ENCODE measurements around the gene APCDD1.
"Not testable (repeated sequence)": the region's sequence is repeated elsewhere in the genome, so short reads cannot be mapped to it uniquely, and the experiment has no call there.

The APCDD1 gene

DNA sequence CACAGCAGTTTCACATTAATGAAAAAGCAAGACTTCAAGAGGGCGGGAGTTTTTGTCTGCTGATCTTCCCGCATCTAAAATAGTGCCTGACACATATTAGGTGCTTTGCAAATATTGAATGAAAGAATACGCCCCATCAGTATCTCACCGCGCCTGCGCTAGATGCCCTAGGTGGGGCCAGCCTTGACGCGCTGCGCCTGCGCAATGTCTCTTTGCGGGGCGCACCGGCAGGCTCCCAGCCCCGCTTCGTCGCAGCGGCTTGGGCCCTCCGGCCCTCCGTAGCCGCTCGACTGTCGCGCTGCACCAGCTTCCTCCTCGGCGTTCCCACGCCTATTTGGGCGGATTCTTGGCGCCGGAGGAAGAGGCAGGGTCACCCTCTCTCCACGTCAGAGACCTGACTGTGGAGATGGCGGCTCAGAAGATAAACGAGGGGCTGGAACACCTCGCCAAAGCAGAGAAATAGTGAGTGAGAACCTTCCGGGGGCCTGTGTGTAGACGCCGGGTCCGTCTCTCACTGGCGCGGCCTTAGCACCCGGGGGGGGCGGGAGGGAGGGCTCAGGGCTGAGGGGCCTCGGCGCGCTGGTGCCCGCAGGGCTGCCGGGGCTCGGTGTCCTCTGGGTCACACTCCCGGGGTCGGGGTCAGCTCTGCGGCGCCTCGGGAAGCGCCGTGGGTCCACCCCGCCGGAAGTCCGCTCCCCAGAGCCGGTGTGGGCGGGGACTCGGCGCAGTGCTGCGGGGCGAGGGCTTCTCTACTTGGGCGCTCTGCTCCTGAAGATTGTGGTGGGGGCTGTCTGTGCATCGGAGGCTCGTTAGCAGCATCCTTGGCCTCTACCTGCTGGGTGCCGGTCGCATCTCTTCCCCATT, 71.5 kb downstream of the APCDD1 start, which contains the start of gene NAPG:
NAPG (plus strand) TSS at position 331 of the 864 bp plus-strand sequence; CDS start at position 407, 76 bp downstream.
- peak; percentile 92 for DNase-seq (ENCODE audit: low spot score)

DNA sequence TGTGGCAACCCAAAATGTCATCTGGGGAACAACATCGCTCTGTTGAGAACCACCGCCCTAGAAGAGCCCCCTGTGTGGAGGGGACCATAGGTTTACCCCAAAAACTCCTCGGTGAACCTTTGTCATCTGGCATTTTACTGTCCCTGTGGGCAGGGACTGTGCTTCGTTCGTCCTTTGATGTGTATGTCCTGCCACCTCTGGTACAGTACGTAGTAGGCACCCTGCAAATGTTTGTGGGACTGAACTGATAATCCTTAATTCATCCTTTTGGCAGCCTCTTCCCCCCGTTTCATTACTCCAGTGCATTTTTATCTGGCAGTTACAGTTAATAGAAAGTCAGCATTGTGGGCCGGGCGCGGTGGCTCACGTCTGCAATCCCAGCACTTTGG, 72.1 kb downstream of the APCDD1 start:
- DNase-seq (ENCODE audit: low spot score), result no peak

DNA sequence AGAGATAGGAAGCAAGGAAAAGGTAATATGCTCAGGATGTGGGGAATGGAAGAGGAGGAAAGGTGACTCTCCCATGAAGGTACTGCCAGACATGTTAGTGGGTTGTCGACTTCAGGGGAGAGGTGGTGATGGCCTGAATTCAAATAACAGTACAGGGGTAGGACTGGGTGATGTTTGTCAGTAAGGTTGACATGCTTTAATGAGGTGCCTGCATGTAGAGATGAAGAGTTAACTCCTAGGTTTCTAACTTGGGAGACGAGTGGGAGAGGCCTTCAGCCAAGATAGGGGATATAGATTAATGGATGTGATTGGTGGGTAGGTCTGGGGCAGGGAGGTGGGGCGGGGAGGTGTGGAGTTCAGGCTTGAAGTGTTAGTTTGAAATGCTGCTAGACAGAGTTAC, 74.0 kb downstream of the APCDD1 start:
- DNase-seq (ENCODE audit: low spot score), result no peak

DNA sequence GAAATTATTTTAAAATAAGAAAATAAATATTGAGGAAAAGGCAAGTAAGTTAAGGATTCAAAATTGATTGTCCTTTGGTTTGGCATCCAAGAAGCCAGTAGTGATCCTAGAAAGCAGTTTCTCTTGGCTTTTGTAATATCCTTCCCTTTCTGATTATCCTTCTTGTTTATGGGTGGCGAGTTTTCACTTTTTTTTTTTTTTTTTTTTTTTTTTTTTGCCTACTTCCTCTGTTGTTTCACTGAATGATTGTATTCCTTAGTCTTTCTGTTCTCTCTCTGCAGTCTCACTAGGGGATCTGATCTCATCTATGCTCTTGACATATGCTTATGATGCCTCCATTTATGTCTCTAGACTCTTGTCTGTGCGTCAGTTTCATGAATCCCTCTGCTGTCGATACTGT, 75.6 kb downstream of the APCDD1 start:
- no peak for DNase-seq (ENCODE audit: low spot score)

DNA sequence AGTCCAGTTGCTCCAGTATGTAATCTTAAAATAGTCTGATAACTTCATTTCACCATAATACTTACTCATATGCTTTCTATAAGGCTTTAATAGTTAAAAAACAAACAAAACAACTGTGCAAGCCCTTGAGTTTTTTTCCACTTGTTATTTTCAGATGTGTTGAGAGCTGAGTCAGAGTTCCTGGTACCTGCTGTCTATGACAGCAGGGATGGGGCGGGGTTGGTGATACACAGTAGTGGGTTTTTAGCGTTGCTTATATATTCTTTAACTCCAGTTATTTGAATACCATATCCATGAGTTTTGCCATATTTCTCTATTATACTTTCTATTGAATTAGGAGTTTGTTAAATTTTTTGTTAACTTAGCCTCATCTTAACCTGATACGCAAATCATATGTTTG, 76.4 kb downstream of the APCDD1 start:
- DNase-seq (ENCODE audit: low spot score), result no peak

DNA sequence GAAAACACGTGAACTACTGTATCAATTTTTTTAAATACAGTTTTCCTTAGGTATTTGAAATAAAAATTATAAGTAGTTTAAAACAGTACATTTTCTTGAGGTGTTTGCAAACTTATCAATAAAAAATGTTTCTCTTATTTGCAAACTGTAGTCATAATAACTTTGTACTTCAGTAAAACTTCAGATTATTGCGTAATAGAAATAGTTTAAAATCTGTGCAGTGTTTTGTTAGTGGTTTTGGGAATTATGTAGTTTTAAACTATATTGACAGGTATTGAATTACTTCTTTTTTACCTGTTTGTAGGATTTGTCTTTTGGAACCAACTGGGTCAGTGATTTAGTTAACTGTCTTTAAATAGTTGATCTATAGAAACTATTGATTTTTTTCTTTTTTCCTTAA, 78.7 kb downstream of the APCDD1 start:
- no peak for DNase-seq (ENCODE audit: low spot score)

DNA sequence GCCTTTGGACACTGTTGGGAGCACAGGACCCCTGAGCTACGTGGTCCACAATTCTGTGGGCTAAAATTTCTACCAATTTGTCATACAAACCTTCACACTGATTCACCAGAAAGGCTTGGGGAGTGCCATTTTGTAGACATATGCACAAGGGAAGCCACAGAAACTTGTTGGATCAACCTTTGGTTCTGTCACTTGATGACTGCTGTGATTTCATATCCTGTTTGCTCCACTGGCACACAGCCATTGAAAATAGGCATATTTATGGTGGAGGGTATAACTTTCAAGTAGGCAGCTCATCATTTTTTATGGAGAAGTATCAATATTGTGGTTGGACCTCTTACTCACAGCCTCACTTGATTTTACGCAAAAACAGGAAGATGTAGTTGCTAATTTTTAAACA, 81.8 kb downstream of the APCDD1 start:
- no peak for DNase-seq (ENCODE audit: low spot score)

DNA sequence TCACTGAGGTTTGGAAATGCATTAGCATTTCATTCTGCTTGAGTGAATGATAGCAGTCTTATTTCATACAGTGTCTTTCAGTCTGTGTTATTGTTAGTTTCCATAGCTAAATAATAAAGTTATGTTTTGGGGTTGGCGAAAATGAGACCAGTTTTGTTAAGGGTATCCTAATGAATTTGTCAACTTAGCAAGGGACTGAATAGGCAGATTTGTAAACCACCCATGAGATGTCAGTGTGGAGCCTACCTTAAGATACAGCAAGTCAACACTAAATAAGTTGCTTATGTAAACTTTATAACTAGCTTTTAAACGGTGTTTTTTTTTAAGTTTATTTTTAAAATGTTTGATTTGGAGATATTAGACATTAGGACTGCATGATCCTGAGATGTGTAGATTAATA, 83.3 kb downstream of the APCDD1 start:
- DNase-seq (ENCODE audit: low spot score), result no peak

DNA sequence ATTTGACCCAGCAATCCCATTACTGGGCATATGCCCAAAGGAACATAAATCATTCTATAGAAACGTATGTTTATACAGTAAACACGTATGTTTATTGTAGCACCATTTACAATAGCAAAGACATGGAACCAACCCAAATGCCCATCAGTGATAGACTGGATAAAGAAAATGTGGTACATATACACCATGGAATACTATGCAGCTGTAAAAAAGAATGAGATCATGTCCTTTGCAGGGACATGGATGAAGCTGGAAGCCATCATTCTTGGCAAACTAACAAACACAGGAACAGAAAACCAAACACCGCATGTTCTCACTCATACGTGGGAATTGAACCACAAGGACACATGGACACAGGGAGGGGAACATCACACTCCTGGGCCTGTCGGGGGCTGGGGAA, 84.7 kb downstream of the APCDD1 start:
- not testable (repeated sequence) for DNase-seq (ENCODE audit: low spot score)
